ENCODE measurements around the gene VEGFB.

The VEGFB gene

GRCh38 chr11:64284048-64284961 is 49.9 kb downstream of the VEGFB start, which contains the start of gene BAD:
Gene BAD, minus strand, starts transcription at chr11:64284665. Its CDS starts 297 bp downstream, at chr11:64284368.
- DNase-seq (ENCODE audit: low read depth), result peak; percentile 90

- DNase-seq (ENCODE audit: low read depth), result peak; percentile 85
Measured at GRCh38 chr11:64284962-64285884, 50.8 kb downstream of the VEGFB start, which contains the start of gene GPR137. Gene GPR137, plus strand, starts transcription at chr11:64285848. Its CDS starts 677 bp downstream, at chr11:64286525.

- DNase-seq (ENCODE audit: low read depth), result no peak
Measured at GRCh38 chr11:64285885-64286800, 51.8 kb downstream of the VEGFB start.

GRCh38 chr11:64286801-64287159 is 52.4 kb downstream of the VEGFB start:
- DNase-seq (ENCODE audit: low read depth), result no peak

- no peak for DNase-seq (ENCODE audit: low read depth)
Measured at GRCh38 chr11:64287676-64288352, 53.4 kb downstream of the VEGFB start.

- DNase-seq (ENCODE audit: low read depth), result no peak
Measured at GRCh38 chr11:64288353-64288750, 54.0 kb downstream of the VEGFB start.

Data from activated T-helper 9 cell treated with anti-CD3 and anti-CD28 coated beads, Interleukin-2, amount 50 U/mL, for 16 hours (primary cell).